H1 (cell line): ENCODE data around the gene TMEM225.

Experiments
- ATF3 ChIP-seq: IDR thresholded peaks from 2 replicates; pipeline ENCODE4 v1.6.1; 2011; ENCODE audit warnings: low read depth, mild to moderate bottlenecking, low read length; ENCODE audit not compliant: insufficient read depth
- CTCF ChIP-seq, 3 experiments: IDR thresholded peaks; 1 replicate in 2 of 3; 2 replicates in 1 of 3; pipeline versions ENCODE4 v1.5.1 to v1.6.1; 2011; ENCODE audit warnings: low read length in 3 of 3, mild to moderate bottlenecking in 3 of 3, inconsistent platforms in 2 of 3, low read depth in 1 of 3, moderate library complexity in 1 of 3; ENCODE audit not compliant: insufficient read depth in 1 of 3; ENCODE audit errors: control extremely low read depth in 1 of 3
- EP300 ChIP-seq, 2 experiments: IDR thresholded peaks; 1 replicate in 1 of 2; 2 replicates in 1 of 2; pipeline ENCODE4 v1.6.1; 2011 to 2012; ENCODE audit warnings: low read depth in 2 of 2, low read length in 2 of 2, mild to moderate bottlenecking in 2 of 2, borderline replicate concordance in 1 of 2, inconsistent platforms in 1 of 2, moderate library complexity in 1 of 2
- EZH2 ChIP-seq: fragments of 200-600 bp; sonication (generic); IDR thresholded peaks from 2 replicates; pipeline ENCODE4 v1.7.1; 2012; ENCODE audit warnings: low read depth, mild to moderate bottlenecking, moderate library complexity, low read length, inconsistent platforms; ENCODE audit not compliant: severe bottlenecking
- MAX ChIP-seq: IDR thresholded peaks from 2 replicates; pipeline ENCODE4 v1.6.1; 2012; ENCODE audit warnings: inconsistent platforms
- POLR2AphosphoS5 ChIP-seq: IDR thresholded peaks from 2 replicates; pipeline ENCODE4 v1.6.1; 2011; ENCODE audit warnings: low read depth, low read length
- RAD21 ChIP-seq, 2 experiments: IDR thresholded peaks in 1 of 2; conservative IDR thresholded peaks in 1 of 2; 2 replicates each; pipeline ENCODE4 v1.6.1; 2011; ENCODE audit warnings: low read depth in 2 of 2, low read length in 2 of 2, improper control_type of control experiment in 1 of 2, inconsistent platforms in 1 of 2, mild to moderate bottlenecking in 1 of 2, moderate library complexity in 1 of 2
- RBBP5 ChIP-seq: IDR thresholded peaks from 2 replicates; pipeline ENCODE4 v1.7.1; 2012; ENCODE audit warnings: low read depth, mild to moderate bottlenecking, inconsistent platforms, low read length, moderate library complexity, borderline replicate concordance
- RXRA ChIP-seq: IDR thresholded peaks from 2 replicates; pipeline ENCODE4 v1.6.1; 2011; ENCODE audit warnings: low read depth, mild to moderate bottlenecking, low read length, moderate library complexity; ENCODE audit not compliant: insufficient read depth
- TAF1 ChIP-seq: IDR thresholded peaks from 2 replicates; pipeline ENCODE4 v1.6.1; 2011; ENCODE audit warnings: mild to moderate bottlenecking, low read depth, low read length
- TAF7 ChIP-seq: optimal IDR thresholded peaks from 2 replicates; pipeline ENCODE3; 2011; ENCODE audit warnings: low read depth, mild to moderate bottlenecking, inconsistent platforms, low read length, moderate library complexity, borderline replicate concordance
- USF2 ChIP-seq: IDR thresholded peaks from 2 replicates; pipeline ENCODE4 v1.6.1; 2011; ENCODE audit warnings: low read length, improper control_type of control experiment
- YY1 ChIP-seq: IDR thresholded peaks from 2 replicates; pipeline ENCODE4 v1.6.1; 2011; ENCODE audit warnings: low read depth, mild to moderate bottlenecking, low read length

GRCh38 chr11:123899792-123900191 lies 14.3 kb upstream of the TMEM225 start:
- no peak for TF ChIP-seq CTCF (IDR thresholded peaks at IDR 0.05; ENCODE audit: control extremely low read depth in 1 of 3, insufficient read depth in 1 of 3, low read depth in 1 of 3, low read length in 3 of 3)
- no peak for TF ChIP-seq RAD21 (IDR thresholded peaks at IDR 0.05 in 1 of 2, conservative IDR thresholded peaks at IDR 0.05 in 1 of 2; ENCODE audit: low read depth in 2 of 2, low read length in 2 of 2)
- no peak for TF ChIP-seq EZH2
- no peak for TF ChIP-seq TAF1
- TF ChIP-seq USF2: no peak
- TF ChIP-seq RBBP5: no peak
- TF ChIP-seq YY1: no peak
- no peak for TF ChIP-seq MAX
- TF ChIP-seq RXRA: no peak
- no peak for TF ChIP-seq EP300 (IDR thresholded peaks at IDR 0.05; ENCODE audit: borderline replicate concordance in 1 of 2, low read depth in 2 of 2, low read length in 2 of 2)
- TF ChIP-seq ATF3: no peak
- no peak for TF ChIP-seq POLR2AphosphoS5
- no peak for TF ChIP-seq TAF7
